Endodermal cell (in vitro differentiated cells): ENCODE data around the gene RAI14. TPM values are rescaled to one million over a fixed set of nuclear protein-coding genes. Genes with fewer than 3 reads are reported as not detected.

Source experiments
- DNase-seq: peaks from one replicate; pipeline ENCODE4 v3.0.0-alpha.2; 2017
- H3K27ac ChIP-seq: 2 replicates; pipeline ENCODE4 v1.5.1; 2013; ENCODE audit warnings: mild to moderate bottlenecking, low read depth, low read length, moderate library complexity
- H3K27me3 ChIP-seq: 2 replicates; pipeline ENCODE4 v1.6.1; 2013; ENCODE audit warnings: mild to moderate bottlenecking, low read length, moderate library complexity; ENCODE audit not compliant: insufficient read depth, control insufficient read depth, poor library complexity, severe bottlenecking
- H3K36me3 ChIP-seq: 2 replicates; pipeline ENCODE4 v1.7.0; 2013; ENCODE audit warnings: mild to moderate bottlenecking, low read length, moderate library complexity; ENCODE audit not compliant: control insufficient read depth, insufficient read depth
- H3K4me1 ChIP-seq: one replicate; pipeline ENCODE4 v1.7.0; 2013; ENCODE audit warnings: low read length; ENCODE audit not compliant: control insufficient read depth, insufficient read depth
- H3K4me3 ChIP-seq: 2 replicates; pipeline ENCODE4 v1.5.1; 2013; ENCODE audit warnings: mild to moderate bottlenecking, low read length, moderate library complexity
- H3K9ac ChIP-seq: 2 replicates; pipeline ENCODE4 v1.6.1; 2013; ENCODE audit warnings: mild to moderate bottlenecking, low read length, moderate library complexity; ENCODE audit not compliant: poor library complexity, severe bottlenecking; ENCODE audit errors: extremely low read depth
- H3K9me3 ChIP-seq: 2 replicates; pipeline ENCODE4 v1.6.1; 2013; ENCODE audit warnings: mild to moderate bottlenecking, low read length, moderate library complexity; ENCODE audit not compliant: control insufficient read depth
- H3K27ac Mint-ChIP-seq: 2 replicates; pipeline ENCODE4 v1.8.0; 2020; ENCODE audit warnings: mixed read lengths
- H3K27me3 Mint-ChIP-seq: 2 replicates; pipeline ENCODE4 v1.8.0; 2021; ENCODE audit warnings: mild to moderate bottlenecking, mixed read lengths; ENCODE audit not compliant: insufficient read depth
- H3K36me3 Mint-ChIP-seq: 2 replicates; pipeline ENCODE4 v1.8.0; 2020; ENCODE audit warnings: low read depth, mixed read lengths
- H3K4me1 Mint-ChIP-seq: 2 replicates; pipeline ENCODE4 v1.8.0; 2020; ENCODE audit warnings: mixed read lengths
- H3K4me3 Mint-ChIP-seq: 2 replicates; pipeline ENCODE4 v1.8.0; 2020; ENCODE audit warnings: mild to moderate bottlenecking, moderate library complexity, mixed read lengths
- H3K9me3 Mint-ChIP-seq: 2 replicates; pipeline ENCODE4 v1.8.0; 2020; ENCODE audit warnings: mild to moderate bottlenecking, mixed read lengths
- WGBS, 2 experiments: methylation state at CpG; one replicate each; pipeline versions ENCODE4 v1.1.5 to v1.1.7; 2013; ENCODE audit warnings: missing lambda C conversion rate in 2 of 2, mixed read lengths in 1 of 2; ENCODE audit not compliant: insufficient coverage in 1 of 2, insufficient read length in 1 of 2; 5-methylcytosine and 5-hydroxymethylcytosine counted together
- total RNA-seq, 2 donors: library from RNA; stranded (reverse); fragmentation: NEBNext Ultra II Directional in 1 of 2; extraction: Animal tissue kit (Norgen Biotek cat#: 25700) in 1 of 2; gene quantifications; 2 replicates in 1 of 2; 3 replicates in 1 of 2; pipeline ENCODE4 v1.2.1, GENCODE V29; 2021
- TF ChIP-seq, protein P1 (sequence below): fragments of 200-600 bp; sonication (generic); conservative IDR thresholded peaks from 2 replicates; pipeline ENCODE4 v1.5.0; 2021; ENCODE audit warnings: antibody characterized with exemption, mild to moderate bottlenecking

Gene RAI14
- total RNA-seq, 2 donors from 2014 or later = 66.6 to 87.5 TPM

DNA sequence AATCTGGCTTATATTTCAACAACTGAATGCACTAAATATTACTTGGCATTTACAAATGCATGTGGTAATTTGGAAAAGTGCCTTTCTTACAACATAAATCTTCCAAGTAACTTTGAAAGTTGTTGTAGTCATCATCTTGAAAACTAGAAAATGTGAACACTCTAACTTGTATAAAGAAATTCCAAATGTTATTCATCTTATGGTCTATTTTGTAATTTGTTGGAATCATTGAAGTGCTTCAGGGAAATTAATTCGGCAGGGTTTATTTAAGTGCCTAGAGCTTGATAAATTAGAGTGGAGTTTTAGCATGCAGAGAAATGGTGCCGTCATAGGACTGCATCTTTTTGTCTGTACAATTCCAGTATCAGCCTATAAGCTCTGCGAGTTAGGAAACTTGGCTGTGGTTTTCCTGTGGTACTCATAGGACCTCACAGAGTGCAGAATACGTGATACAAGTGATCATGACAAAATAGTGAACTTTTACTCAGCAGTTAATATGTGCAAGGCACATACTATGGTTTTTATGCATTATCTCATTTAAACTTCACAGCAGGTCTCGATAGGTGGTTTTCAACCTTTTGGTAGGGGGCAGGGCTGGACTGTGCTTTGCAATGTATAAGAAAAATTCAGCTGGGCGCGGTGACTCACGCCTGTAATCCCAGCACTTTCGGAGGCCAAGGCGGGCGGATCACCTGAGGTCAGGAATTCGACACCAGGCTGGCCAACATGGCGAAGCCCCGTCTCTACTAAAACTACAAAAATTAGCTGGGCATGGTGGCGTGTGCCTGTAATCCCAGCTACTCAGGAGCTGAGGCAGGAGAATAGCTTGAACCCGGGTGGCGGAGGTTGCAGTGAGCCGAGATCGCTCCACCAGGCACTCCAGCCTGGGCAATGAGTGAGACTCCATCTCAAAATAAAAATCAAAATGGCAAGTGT lies 79.6 kb downstream of the RAI14 start:
- Histone ChIP-seq H3K9me3 (no peaks in the 10 kb centered on the region), H3K4me3 (no peak overlapping the region), H3K9ac (no peak overlapping the region), H3K27ac (no peak overlapping the region), H3K27me3 (no peaks in the 10 kb centered on the region), H3K4me1 (peaks cover 3% of the 10 kb centered on the region), H3K36me3 (peaks cover 24% of the 10 kb centered on the region)
- Mint-ChIP-seq H3K27me3 (no peaks in the 10 kb centered on the region), H3K4me1 (peaks cover 24% of the 10 kb centered on the region), H3K36me3 (peaks cover 7% of the 10 kb centered on the region), H3K27ac (peak overlapping the region; percentile 61), H3K9me3 (no peaks in the 10 kb centered on the region), H3K4me3 (no peak overlapping the region)
- DNase-seq = no peak
- TF ChIP-seq, protein P1, sequence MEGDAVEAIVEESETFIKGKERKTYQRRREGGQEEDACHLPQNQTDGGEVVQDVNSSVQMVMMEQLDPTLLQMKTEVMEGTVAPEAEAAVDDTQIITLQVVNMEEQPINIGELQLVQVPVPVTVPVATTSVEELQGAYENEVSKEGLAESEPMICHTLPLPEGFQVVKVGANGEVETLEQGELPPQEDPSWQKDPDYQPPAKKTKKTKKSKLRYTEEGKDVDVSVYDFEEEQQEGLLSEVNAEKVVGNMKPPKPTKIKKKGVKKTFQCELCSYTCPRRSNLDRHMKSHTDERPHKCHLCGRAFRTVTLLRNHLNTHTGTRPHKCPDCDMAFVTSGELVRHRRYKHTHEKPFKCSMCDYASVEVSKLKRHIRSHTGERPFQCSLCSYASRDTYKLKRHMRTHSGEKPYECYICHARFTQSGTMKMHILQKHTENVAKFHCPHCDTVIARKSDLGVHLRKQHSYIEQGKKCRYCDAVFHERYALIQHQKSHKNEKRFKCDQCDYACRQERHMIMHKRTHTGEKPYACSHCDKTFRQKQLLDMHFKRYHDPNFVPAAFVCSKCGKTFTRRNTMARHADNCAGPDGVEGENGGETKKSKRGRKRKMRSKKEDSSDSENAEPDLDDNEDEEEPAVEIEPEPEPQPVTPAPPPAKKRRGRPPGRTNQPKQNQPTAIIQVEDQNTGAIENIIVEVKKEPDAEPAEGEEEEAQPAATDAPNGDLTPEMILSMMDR = no peak
- 96 to 98% methylated on average over 18 to 19 of the region's 19 CpGs for WGBS, 2 experiments

DNA sequence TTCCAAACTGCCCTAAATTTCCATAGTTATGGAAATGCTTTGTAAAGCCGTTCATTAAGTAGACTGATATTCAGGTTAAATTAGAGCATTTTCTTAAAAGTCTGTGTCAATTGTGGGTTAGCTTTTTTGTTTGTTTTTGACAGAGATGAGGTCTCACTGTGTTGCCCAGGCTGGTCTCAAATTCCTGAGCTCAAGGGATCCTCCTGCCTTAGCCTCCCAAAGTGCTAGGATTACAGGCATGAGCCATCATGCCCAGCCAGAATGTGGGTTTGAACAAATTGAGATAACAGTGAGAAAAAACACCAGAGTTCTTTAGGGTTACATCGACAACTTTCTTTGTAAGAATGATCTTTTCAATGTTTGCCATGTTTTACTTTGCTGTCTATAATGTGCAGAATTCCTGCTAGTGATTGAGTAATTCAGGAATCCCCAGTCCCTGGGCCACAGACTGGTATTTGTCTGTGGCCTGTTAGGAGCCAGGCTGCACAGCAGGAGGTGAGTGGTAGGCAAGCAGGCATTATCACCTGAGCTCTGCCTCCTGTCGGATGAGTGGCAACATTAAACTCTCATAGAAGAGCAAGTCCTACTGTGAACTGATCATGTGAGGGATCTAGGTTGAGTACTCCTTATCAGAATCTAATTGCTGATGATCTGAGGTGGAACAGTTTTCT lies 80.5 kb downstream of the RAI14 start:
- H3K4me1 Mint-ChIP-seq = peaks cover 20% of the 10 kb centered on the region
- DNase-seq = peak; percentile 86
- H3K9me3 Mint-ChIP-seq = no peaks in the 10 kb centered on the region
- H3K9me3 ChIP-seq = no peaks in the 10 kb centered on the region
- H3K36me3 Mint-ChIP-seq = peaks cover 7% of the 10 kb centered on the region
- H3K27ac ChIP-seq = no peak overlapping the region
- peaks cover 24% of the 10 kb centered on the region for H3K36me3 ChIP-seq
- no peaks in the 10 kb centered on the region for H3K27me3 Mint-ChIP-seq
- TF ChIP-seq, protein P1 = peak; percentile 74
- 91 to 100% methylated on average over 1 to 3 of the region's 3 CpGs for WGBS, 2 experiments
- no peak overlapping the region for H3K4me3 ChIP-seq
- no peak overlapping the region for H3K4me3 Mint-ChIP-seq
- peaks cover 3% of the 10 kb centered on the region for H3K4me1 ChIP-seq
- H3K9ac ChIP-seq = no peak overlapping the region
- peak overlapping the region; percentile 56 for H3K27ac Mint-ChIP-seq
- H3K27me3 ChIP-seq = no peaks in the 10 kb centered on the region

DNA sequence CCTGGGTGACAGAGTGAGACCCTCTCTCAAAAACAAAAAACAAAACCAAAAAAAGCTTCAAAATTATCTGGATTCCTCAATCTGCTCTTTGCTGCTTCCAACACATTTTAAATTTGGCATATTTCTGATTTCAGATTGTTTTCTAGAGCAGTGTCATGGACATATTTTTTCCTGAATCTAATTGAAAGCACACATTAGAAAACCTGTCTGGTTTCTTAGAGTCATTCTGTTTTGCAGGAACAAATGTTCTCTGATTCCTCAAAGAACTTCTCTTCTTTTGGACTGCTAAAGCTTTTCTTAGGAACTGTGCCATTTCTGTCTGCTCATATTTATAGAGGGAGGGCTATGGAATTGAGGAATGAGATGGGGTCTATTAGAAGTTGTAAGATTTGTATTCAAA lies 81.6 kb downstream of the RAI14 start:
- Histone ChIP-seq H3K4me3 (no peak overlapping the region), H3K4me1 (no peaks in the 10 kb centered on the region)

More for the DNA sequence above, 81.6 kb downstream of the RAI14 start:
- Mint-ChIP-seq H3K4me1 (peaks cover 15% of the 10 kb centered on the region), H3K27ac (peak overlapping the region; percentile 11), H3K4me3 (no peak overlapping the region), H3K36me3 (peaks cover 7% of the 10 kb centered on the region), H3K9me3 (no peaks in the 10 kb centered on the region), H3K27me3 (no peaks in the 10 kb centered on the region)
- TF ChIP-seq, protein P1 = no peak
- H3K9me3 ChIP-seq = no peaks in the 10 kb centered on the region
- no peaks in the 10 kb centered on the region for H3K27me3 ChIP-seq
- H3K9ac ChIP-seq = no peak overlapping the region
- H3K27ac ChIP-seq = no peak overlapping the region
- DNase-seq = no peak
- H3K36me3 ChIP-seq = peaks cover 23% of the 10 kb centered on the region
